Stomach (tissue), 9 donors: ENCODE data around the gene IFFO2. TPM values are rescaled to one million over a fixed set of nuclear protein-coding genes. Genes with fewer than 3 reads are reported as not detected.

Experiments
- DNase-seq, 2 donors: peaks; one replicate each; pipeline versions ENCODE4 v3.0.0 to v3.0.0-alpha.2; 2013 to 2019
- H3K27ac ChIP-seq, 5 donors: fragments of 200-600 bp in 4 of 5; sonication (generic) in 4 of 5; one replicate each; pipeline ENCODE4 v1.5.1; 2013 to 2019; ENCODE audit warnings: mild to moderate bottlenecking in 1 of 5, moderate library complexity in 1 of 5
- H3K27me3 ChIP-seq, 3 donors: fragments of 200-600 bp; sonication (generic); one replicate each; pipeline ENCODE4 v1.5.1; 2017 to 2019; ENCODE audit warnings: mixed run types in 1 of 3
- H3K36me3 ChIP-seq, 4 donors: fragments of 200-600 bp; sonication (generic); 1 replicate in 3 of 4; 2 replicates in 1 of 4; pipeline ENCODE4 v1.5.1; 2016 to 2019
- H3K4me1 ChIP-seq, 4 donors: fragments of 200-600 bp; sonication (generic); one replicate each; pipeline ENCODE4 v1.5.1; 2016 to 2019
- H3K4me3 ChIP-seq, 4 donors: fragments of 200-600 bp; sonication (generic) in 3 of 4; one replicate each; pipeline ENCODE4 v1.5.1; 2016 to 2019; ENCODE audit warnings: mild to moderate bottlenecking in 1 of 4
- H3K9me3 ChIP-seq, 4 donors: fragments of 200-600 bp; sonication (generic); one replicate each; pipeline ENCODE4 v1.5.1; 2016 to 2019
- CTCF ChIP-seq, 7 experiments: fragments of 450-650 bp in 4 of 7; fragments of 200-600 bp in 3 of 7; sonication (generic) in 3 of 7; IDR thresholded peaks; one replicate each; pipeline ENCODE4 v1.5.1; 2016 to 2019; ENCODE audit warnings: antibody characterized with exemption in 7 of 7, control low read depth in 2 of 7, mild to moderate bottlenecking in 1 of 7
- EP300 ChIP-seq: sonication (generic); formaldehyde crosslinking; IDR thresholded peaks from one replicate; pipeline ENCODE4 v1.6.1; 2017; ENCODE audit warnings: antibody characterized with exemption
- POLR2A ChIP-seq, 4 donors: fragments of 450-650 bp; IDR thresholded peaks; one replicate each; pipeline ENCODE4 v1.6.1; 2016; ENCODE audit warnings: antibody characterized with exemption in 4 of 4, control low read depth in 2 of 4, mild to moderate bottlenecking in 1 of 4, moderate library complexity in 1 of 4
- POLR2AphosphoS5 ChIP-seq, 3 donors: sonication (generic); formaldehyde crosslinking; IDR thresholded peaks; one replicate each; pipeline ENCODE4 v1.6.1; 2016; ENCODE audit warnings: antibody characterized with exemption in 3 of 3
- WGBS, 5 donors: extraction: QIAGEN DNeasy Blood & Tissue Kit in 3 of 5; methylation state at CpG; one replicate each; pipeline versions ENCODE4 v1.1.5 to v1.1.7; 2013 to 2018; 5-methylcytosine and 5-hydroxymethylcytosine counted together
- intact Hi-C: fragments of 100-400 bp; cut with DNase I; formaldehyde crosslinking; loops from one replicate; pipeline ENCODE4 v1.15.1; 2023; ENCODE audit warnings: low total_unique reads
- polyA plus RNA-seq, 3 donors: library from polyadenylated mRNA; stranded (reverse); fragments of 200-250 nt; gene quantifications; one replicate each; pipeline ENCODE4 v1.2.3, GENCODE V29; 2013
- total RNA-seq, 5 donors: library from RNA; depleted of rRNA; stranded (reverse); fragments of >200 nt; gene quantifications; one replicate each; pipeline versions ENCODE4 v1.1.0 to v1.2.3, GENCODE V29; 2014 to 2016
- donor health status: healthy with polysubstance abuse.
- donor health status: Bipolar disorder and iron deficiency.
- donor health status: healthy.

The IFFO2 gene
- total and polyA plus RNA-seq, 8 donors, result 0.58 to 47.8 (median 4.5) TPM

DNA sequence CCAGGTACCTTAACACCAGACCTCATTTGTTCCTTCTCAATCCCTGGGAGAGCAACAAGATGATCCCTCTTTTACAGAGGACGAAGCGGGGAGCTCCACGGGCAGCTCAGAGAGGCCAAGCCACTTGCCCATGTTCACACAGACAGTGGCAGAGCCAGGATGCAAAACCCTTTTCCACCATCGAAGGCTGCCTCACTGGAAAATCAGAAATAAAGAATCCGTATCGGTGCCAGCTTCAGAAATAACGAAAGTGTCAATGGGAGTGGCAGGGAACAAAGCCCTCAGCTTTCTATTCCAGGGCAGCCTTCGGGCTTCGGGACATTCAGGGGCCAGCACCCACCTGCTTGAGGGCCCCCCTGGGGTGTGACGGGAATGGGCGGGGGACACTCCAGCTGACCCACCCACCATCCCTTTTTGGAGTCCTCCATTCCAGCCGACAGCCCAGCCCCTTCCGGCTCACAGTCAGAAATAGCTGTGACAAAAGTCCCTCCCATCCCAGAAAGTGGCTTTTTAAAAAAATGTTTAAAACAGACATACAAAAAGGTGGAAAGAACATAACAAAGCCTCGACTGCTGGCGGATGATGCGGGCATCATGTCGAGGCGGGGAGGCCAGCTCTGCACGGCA is 6.0 kb downstream of the IFFO2 start:
- H3K27ac ChIP-seq, result peak overlapping the region; percentile 34 to 89 (median 80)
- DNase-seq, result peak in 1 of 2 donors; percentile 62
- H3K4me3 ChIP-seq, result peak overlapping the region; percentile 21 to 37 (median 30)
- 48 to 60% (median 55%) methylated on average over 19 of the region's 19 CpGs for WGBS, 5 donors
- no peak for TF ChIP-seq POLR2A (IDR thresholded peaks at IDR 0.05)
- TF ChIP-seq POLR2AphosphoS5 (IDR thresholded peaks at IDR 0.05), result peak in 1 of 3 donors; percentile 2
- intact Hi-C loops, result loop anchor here (10.0 kb wide), 1 partner anchor 46 kb away; the partner anchor contains the start of gene ALDH4A1
- H3K36me3 ChIP-seq, result no peaks in the 10 kb centered on the region
- no peaks in the 10 kb centered on the region for H3K9me3 ChIP-seq
- H3K4me1 ChIP-seq, result peaks cover 61 to 99% (median 86%) of the 10 kb centered on the region in 4 donors
- H3K27me3 ChIP-seq, result no peaks in the 10 kb centered on the region

DNA sequence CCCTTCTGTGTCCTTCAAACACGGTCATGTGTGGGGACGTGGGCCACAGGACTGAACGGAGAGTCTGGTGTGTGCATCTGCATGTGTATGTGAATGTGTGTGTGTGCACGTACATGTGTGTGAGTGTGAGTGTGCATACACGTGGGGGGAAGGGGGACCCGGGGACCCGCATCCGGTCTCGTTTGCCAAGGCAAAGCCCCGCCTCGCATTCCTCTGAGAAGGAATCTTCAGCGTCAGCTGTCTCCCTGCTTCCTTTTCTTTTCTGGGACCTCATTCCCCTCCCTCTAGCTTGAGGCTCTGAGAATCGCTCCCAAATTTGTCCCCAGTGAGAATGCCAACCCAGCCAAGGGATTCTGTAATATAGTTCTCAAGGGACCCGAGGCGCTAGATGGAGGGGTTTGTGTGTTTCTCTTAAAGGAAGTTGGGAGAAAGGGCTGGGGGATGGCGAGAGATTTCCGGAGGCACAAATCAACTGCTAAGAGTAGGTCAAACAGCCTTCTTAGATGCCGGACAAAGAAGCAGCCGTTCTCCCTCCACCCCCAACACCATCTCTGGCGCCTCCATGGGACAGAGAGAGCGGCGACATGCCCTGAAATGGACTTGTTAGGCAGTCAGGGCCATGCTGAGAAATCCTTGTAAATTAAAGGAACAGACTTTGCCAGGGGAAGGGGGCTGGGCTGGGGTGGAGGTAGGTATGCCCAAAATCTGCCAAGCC is 6.6 kb downstream of the IFFO2 start:
- TF ChIP-seq POLR2A (IDR thresholded peaks at IDR 0.05) (no peak), POLR2AphosphoS5 (IDR thresholded peaks at IDR 0.05) (peak in 1 of 3 donors; percentile 6)
- DNase-seq, result peak in 1 of 2 donors; percentile 86
- H3K4me1 ChIP-seq, result peaks cover 61 to 99% (median 89%) of the 10 kb centered on the region in 4 donors
- peak overlapping the region; percentile 16 to 89 (median 80) for H3K27ac ChIP-seq
- peak overlapping the region; percentile 21 to 37 (median 30) for H3K4me3 ChIP-seq
- H3K27me3 ChIP-seq, result no peaks in the 10 kb centered on the region
- 27 to 55% (median 38%) methylated on average over 22 of the region's 22 CpGs for WGBS, 5 donors
- H3K9me3 ChIP-seq, result no peaks in the 10 kb centered on the region
- intact Hi-C loops, result loop anchor here (10.0 kb wide), 1 partner anchor 45 kb away; the partner anchor contains the start of gene ALDH4A1
- no peaks in the 10 kb centered on the region for H3K36me3 ChIP-seq

- intact Hi-C loops, result no loop called here
- no peaks in the 10 kb centered on the region for H3K9me3 ChIP-seq
- peak overlapping the region; percentile 21 to 37 (median 30) for H3K4me3 ChIP-seq
- H3K4me1 ChIP-seq, result peaks cover 58 to 99% (median 88%) of the 10 kb centered on the region in 4 donors
- peak overlapping the region; percentile 16 to 89 (median 80) for H3K27ac ChIP-seq
- DNase-seq, result peak; percentile 57 to 75
- TF ChIP-seq POLR2A (IDR thresholded peaks at IDR 0.05) (no peak), CTCF (IDR thresholded peaks at IDR 0.05) (no peak), POLR2AphosphoS5 (IDR thresholded peaks at IDR 0.05) (no peak), EP300 (no peak)
- H3K36me3 ChIP-seq, result no peaks in the 10 kb centered on the region
- H3K27me3 ChIP-seq, result no peaks in the 10 kb centered on the region
- WGBS, 5 donors, result 44 to 70% (median 54%) methylated on average over 12 to 23 of the region's 23 CpGs
These were observed 7.4 kb downstream of the IFFO2 start for GRCh38 chr1:18948913-18949685.

- Histone ChIP-seq H3K27me3 (no peaks in the 10 kb centered on the region), H3K9me3 (no peaks in the 10 kb centered on the region), H3K27ac (peak overlapping the region in 4 of 5 donors; percentile 80 to 89 (median 83)), H3K36me3 (no peaks in the 10 kb centered on the region), H3K4me1 (peaks cover 54 to 92% (median 80%) of the 10 kb centered on the region in 4 donors), H3K4me3 (no peak overlapping the region)
- intact Hi-C loops, result no loop called here
- peak in 1 of 2 donors; percentile 61 for DNase-seq
- TF ChIP-seq EP300 (no peak), CTCF (IDR thresholded peaks at IDR 0.05) (no peak), POLR2A (IDR thresholded peaks at IDR 0.05) (no peak), POLR2AphosphoS5 (IDR thresholded peaks at IDR 0.05) (peak in 1 of 3 donors; percentile 10)
- 52 to 64% (median 58%) methylated on average over 14 to 15 of the region's 15 CpGs for WGBS, 5 donors
These were observed 8.2 kb downstream of the IFFO2 start for GRCh38 chr1:18948048-18948912.
